H1 (cell line): ENCODE results near the gene PXN. TPM values are rescaled to one million over a fixed set of nuclear protein-coding genes. Genes with fewer than 3 reads are reported as not detected.

Experiments
- CTCF ChIA-PET: fragments of 300-600 bp; sonication (Branson Sonifier 250); formaldehyde crosslinking; loops from one replicate; lab custom pipeline; 2021; ENCODE audit not compliant: partially characterized antibody; lab: Charles Lee
- POLR2A ChIA-PET: fragments of 300-600 bp; sonication (Branson Sonifier 250); formaldehyde crosslinking; loops from one replicate; lab custom pipeline; 2021; ENCODE audit warnings: inconsistent platforms; ENCODE audit not compliant: partially characterized antibody; lab: Charles Lee
- DNase-seq, 2 experiments: peaks; one replicate each; pipeline versions ENCODE4 v3.0.0 to v3.0.0-alpha.2; 2010 to 2022; ENCODE audit warnings: low spot score in 2 of 2, low read depth in 1 of 2, mixed read lengths in 1 of 2
- FAIRE-seq: peaks from 2 replicates; lab custom pipeline; 2011; peaks lifted over from hg19 to GRCh38; lab: Jason Lieb, UNC
- H2AFZ ChIP-seq: 2 replicates; pipeline ENCODE4 v1.8.1; 2012; ENCODE audit warnings: low read length, inconsistent platforms
- H2AK5ac ChIP-seq: 2 replicates; pipeline ENCODE4 v1.6.1; 2013; ENCODE audit warnings: low read depth, low read length
- H2BK120ac ChIP-seq: replicated peaks from 2 replicates; pipeline ENCODE3; 2013; ENCODE audit warnings: low read depth, low read length, inconsistent platforms
- H2BK12ac ChIP-seq: 2 replicates; pipeline ENCODE4 v1.6.1; 2013; ENCODE audit warnings: low read depth, low read length
- H2BK15ac ChIP-seq: 2 replicates; pipeline ENCODE4 v1.6.1; 2013; ENCODE audit warnings: low read length
- H2BK20ac ChIP-seq: 2 replicates; pipeline ENCODE4 v1.6.1; 2013; ENCODE audit warnings: low read length
- H2BK5ac ChIP-seq: 2 replicates; pipeline ENCODE4 v1.6.1; 2013; ENCODE audit warnings: low read depth, low read length
- H3K14ac ChIP-seq: 2 replicates; pipeline ENCODE4 v1.6.1; 2013; ENCODE audit warnings: inconsistent platforms; ENCODE audit not compliant: insufficient read length
- H3K18ac ChIP-seq: 2 replicates; pipeline ENCODE4 v1.6.1; 2013; ENCODE audit warnings: low read length; ENCODE audit errors: extremely low read depth
- H3K23ac ChIP-seq: 2 replicates; pipeline ENCODE4 v1.6.1; 2013; ENCODE audit warnings: inconsistent platforms; ENCODE audit not compliant: insufficient read length
- H3K23me2 ChIP-seq: 2 replicates; pipeline ENCODE4 v1.6.1; 2013; ENCODE audit warnings: low read depth, low read length
- H3K27ac ChIP-seq: 2 replicates; pipeline ENCODE4 v1.6.1; 2011; ENCODE audit warnings: low read depth, low read length, inconsistent platforms
- H3K27me3 ChIP-seq, 4 experiments: replicated peaks in 1 of 4; 1 replicate in 1 of 4; 2 replicates in 3 of 4; pipeline versions ENCODE4 v1.6.1 to v1.8.1; 2011 to 2013; ENCODE audit warnings: low read length in 3 of 4, mild to moderate bottlenecking in 3 of 4, inconsistent platforms in 2 of 4, mixed read lengths in 2 of 4, moderate library complexity in 1 of 4; ENCODE audit not compliant: control insufficient read depth in 3 of 4, insufficient read depth in 3 of 4; ENCODE audit errors: extremely low read depth in 1 of 4
- H3K36me3 ChIP-seq, 4 experiments: 2 replicates each; pipeline versions ENCODE4 v1.6.1 to v1.8.1; 2011 to 2013; ENCODE audit warnings: mild to moderate bottlenecking in 4 of 4, low read length in 3 of 4, moderate library complexity in 2 of 4, control low read depth in 1 of 4, inconsistent platforms in 1 of 4; ENCODE audit not compliant: insufficient read depth in 4 of 4, control insufficient read depth in 2 of 4
- H3K4ac ChIP-seq: replicated peaks from 2 replicates; pipeline ENCODE3; 2013; ENCODE audit warnings: low read length, low read depth, mixed read lengths, inconsistent platforms; ENCODE audit not compliant: insufficient read length
- H3K4me1 ChIP-seq, 4 experiments: replicated peaks in 1 of 4; 1 replicate in 1 of 4; 2 replicates in 3 of 4; pipeline versions ENCODE4 v1.6.1 to v1.8.1; 2011 to 2013; ENCODE audit warnings: low read length in 3 of 4, inconsistent platforms in 2 of 4, mixed read lengths in 1 of 4; ENCODE audit not compliant: insufficient read depth in 4 of 4, control insufficient read depth in 3 of 4
- H3K4me2 ChIP-seq, 2 experiments: 2 replicates each; pipeline versions ENCODE4 v1.6.1 to v1.8.1; 2011 to 2013; ENCODE audit warnings: low read depth in 2 of 2, low read length in 2 of 2, control low read depth in 1 of 2, inconsistent platforms in 1 of 2, mild to moderate bottlenecking in 1 of 2; ENCODE audit not compliant: insufficient read depth in 1 of 2
- H3K4me3 ChIP-seq, 4 experiments: fragments of 200-600, 300-600 bp in 1 of 4; sonication (generic), shearing (Covaris generic), sonication (Bioruptor Twin) in 1 of 4; 2 replicates each; pipeline versions ENCODE4 v1.5.1 to v1.8.1; 2011 to 2016; ENCODE audit warnings: low read length in 4 of 4, low read depth in 3 of 4, control low read depth in 2 of 4, inconsistent platforms in 2 of 4, mild to moderate bottlenecking in 2 of 4, mixed read lengths in 1 of 4, moderate library complexity in 1 of 4; ENCODE audit not compliant: insufficient read depth in 2 of 4; ENCODE audit errors: extremely low read depth in 1 of 4
- H3K56ac ChIP-seq: replicated peaks from 2 replicates; pipeline ENCODE3; 2013; ENCODE audit warnings: low read depth, mild to moderate bottlenecking, mixed read lengths, low read length, inconsistent platforms; ENCODE audit not compliant: insufficient read length
- H3K79me1 ChIP-seq: 2 replicates; pipeline ENCODE4 v1.6.1; 2013; ENCODE audit warnings: low read depth, low read length, control low read depth
- H3K79me2 ChIP-seq, 2 experiments: 2 replicates each; pipeline versions ENCODE4 v1.6.1 to v1.8.1; 2012 to 2013; ENCODE audit warnings: low read length in 2 of 2, mild to moderate bottlenecking in 2 of 2, inconsistent platforms in 1 of 2; ENCODE audit not compliant: insufficient read depth in 2 of 2, control insufficient read depth in 1 of 2
- H3K9ac ChIP-seq, 4 experiments: replicated peaks in 1 of 4; 1 replicate in 1 of 4; 2 replicates in 3 of 4; pipeline versions ENCODE4 v1.6.1 to v1.8.1; 2011 to 2013; ENCODE audit warnings: low read depth in 3 of 4, low read length in 3 of 4, control low read depth in 2 of 4, mild to moderate bottlenecking in 2 of 4, moderate library complexity in 2 of 4, inconsistent platforms in 1 of 4; ENCODE audit errors: extremely low read depth in 1 of 4
- H3K9me3 ChIP-seq, 2 experiments: 2 replicates each; pipeline versions ENCODE4 v1.6.1 to v1.8.1; 2012 to 2013; ENCODE audit warnings: mild to moderate bottlenecking in 2 of 2, moderate library complexity in 2 of 2, control low read depth in 1 of 2, inconsistent platforms in 1 of 2, low read depth in 1 of 2, low read length in 1 of 2, mixed read lengths in 1 of 2; ENCODE audit not compliant: insufficient read depth in 2 of 2
- H4K20me1 ChIP-seq, 2 experiments: replicated peaks in 1 of 2; 2 replicates each; pipeline versions ENCODE3 to v1.8.1; 2011 to 2013; ENCODE audit warnings: inconsistent platforms in 2 of 2, low read length in 2 of 2, mild to moderate bottlenecking in 1 of 2; ENCODE audit not compliant: insufficient read depth in 2 of 2, control insufficient read depth in 1 of 2
- H4K5ac ChIP-seq: 2 replicates; pipeline ENCODE4 v1.6.1; 2013; ENCODE audit warnings: low read length, low read depth, mixed read lengths, inconsistent platforms; ENCODE audit not compliant: insufficient read length
- H4K8ac ChIP-seq: 2 replicates; pipeline ENCODE4 v1.8.0; 2013; ENCODE audit warnings: mild to moderate bottlenecking, moderate library complexity, low read length, inconsistent platforms; ENCODE audit not compliant: insufficient read depth; ENCODE audit errors: extremely low read depth
- H4K91ac ChIP-seq: replicated peaks from 2 replicates; pipeline ENCODE3; 2013; ENCODE audit warnings: low read length, mixed read lengths, inconsistent platforms; ENCODE audit not compliant: insufficient read length
- BCL11A ChIP-seq, 2 experiments: IDR thresholded peaks; one replicate each; pipeline ENCODE4 v1.6.1; 2011; ENCODE audit warnings: low read depth in 2 of 2, low read length in 2 of 2, mild to moderate bottlenecking in 2 of 2
- CBX5 ChIP-seq: fragments of 300-800, 300-1000 bp; sonication (generic); IDR thresholded peaks from 2 replicates; pipeline ENCODE4 v1.7.1; 2016; ENCODE audit warnings: antibody characterized with exemption, low read length, low read depth
- EGR1 ChIP-seq: IDR thresholded peaks from 2 replicates; pipeline ENCODE4 v1.6.1; 2011; ENCODE audit warnings: low read depth, low read length, borderline replicate concordance
- HDAC6 ChIP-seq: IDR thresholded peaks from one replicate; pipeline ENCODE4 v1.7.1; 2012; ENCODE audit warnings: low read depth, mild to moderate bottlenecking, inconsistent platforms, low read length, moderate library complexity
- JUN ChIP-seq: IDR thresholded peaks from 2 replicates; pipeline ENCODE4 v1.6.1; 2011; ENCODE audit warnings: low read depth, mild to moderate bottlenecking, improper control_type of control experiment, low read length
- POU5F1 ChIP-seq: IDR thresholded peaks from 2 replicates; pipeline ENCODE4 v1.6.1; 2011; ENCODE audit warnings: low read depth, mild to moderate bottlenecking, low read length, moderate library complexity
- RFX5 ChIP-seq: IDR thresholded peaks from 2 replicates; pipeline ENCODE4 v1.6.1; 2011; ENCODE audit warnings: low read depth, low read length, improper control_type of control experiment, borderline replicate concordance
- SIRT6 ChIP-seq: IDR thresholded peaks from one replicate; pipeline ENCODE4 v1.7.1; 2012; ENCODE audit warnings: low read length, inconsistent platforms
- SP1 ChIP-seq: IDR thresholded peaks from 2 replicates; pipeline ENCODE4 v1.6.1; 2011; ENCODE audit warnings: low read depth, low read length
- SUZ12 ChIP-seq: fragments of 200-600 bp; sonication (generic); IDR thresholded peaks from 2 replicates; pipeline ENCODE4 v1.6.1; 2012; ENCODE audit warnings: mild to moderate bottlenecking, inconsistent platforms, low read length, moderate library complexity, mixed read lengths
- TCF12 ChIP-seq: IDR thresholded peaks from 2 replicates; pipeline ENCODE4 v1.6.1; 2011; ENCODE audit warnings: low read depth, mild to moderate bottlenecking, low read length
- WGBS, 2 experiments: shearing (Covaris generic) in 1 of 2; methylation state at CpG; one replicate each; pipeline versions ENCODE4 v1.1.6 to v1.1.7; 2013 to 2015; ENCODE audit warnings: low lambda C conversion rate in 2 of 2, mixed read lengths in 2 of 2, inconsistent platforms in 1 of 2, low coverage in 1 of 2, missing lambda C conversion rate in 1 of 2; ENCODE audit not compliant: insufficient replicate concordance in 2 of 2, insufficient coverage in 1 of 2, insufficient read length in 1 of 2; ENCODE audit errors: extremely low coverage in 1 of 2, missing lambda C conversion rate in 1 of 2; 5-methylcytosine and 5-hydroxymethylcytosine counted together
- polyA plus RNA-seq, 7 experiments: library from polyadenylated mRNA; depleted of rRNA in 3 of 7; stranded (reverse) in 5 of 7; unstranded in 2 of 7; fragments of >200 nt in 5 of 7; fragments of 200-250 nt in 2 of 7; gene quantifications; 1 replicate in 5 of 7; 2 replicates in 1 of 7; 4 replicates in 1 of 7; pipeline versions ENCODE4 v1.2.1 to v1.2.3, GENCODE V29; 2011 to 2013; ENCODE audit warnings: missing spikeins in 2 of 7, mixed read lengths in 2 of 7
- total RNA-seq: library from RNA; stranded (reverse); fragmentation: NEBNext Ultra II Directional; extraction: Animal tissue kit (Norgen Biotek cat#: 25700); gene quantifications from 2 replicates; pipeline ENCODE4 v1.2.1, GENCODE V29; 2021
- TF ChIP-seq, protein P1 (sequence below): IDR thresholded peaks from 2 replicates; pipeline ENCODE4 v1.6.1; 2011; ENCODE audit warnings: low read length, improper control_type of control experiment
- TF ChIP-seq, protein P2 (sequence below): IDR thresholded peaks from 2 replicates; pipeline ENCODE4 v1.6.1; 2012; ENCODE audit warnings: inconsistent platforms

PXN gene
- total and polyA plus RNA-seq, 2 of the 8 experiments (the other 6 are each of a cell fraction or from before 2014, with no cell fraction given), result 51.0 to 105 TPM

DNA sequence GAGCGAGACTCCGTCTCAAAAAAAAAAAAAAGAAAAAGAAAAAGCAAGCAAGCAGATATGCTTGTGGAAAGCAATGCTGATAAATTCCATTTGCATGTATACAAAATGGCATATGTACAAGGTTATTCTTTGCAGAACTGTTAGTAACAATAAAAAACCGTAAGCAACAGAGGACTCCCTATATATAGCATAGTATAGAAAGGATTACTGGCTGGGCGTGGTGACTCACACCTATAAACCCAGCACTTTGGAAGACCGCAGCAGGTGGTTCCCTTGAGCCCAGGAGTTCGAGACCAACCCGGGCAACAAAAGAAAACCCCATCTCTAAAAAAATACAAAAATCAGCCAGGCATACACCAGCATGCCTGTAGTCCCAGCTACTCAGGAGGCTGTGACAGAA is 84.6 kb downstream of the PXN start:
- Histone ChIP-seq H3K18ac (no peak overlapping the region), H3K23me2 (no peaks in the 10 kb centered on the region), H2AK5ac (no peak overlapping the region), H3K4me1 (no peaks in the 10 kb centered on the region), H2BK15ac (no peak overlapping the region), H2BK5ac (no peak overlapping the region), H4K5ac (no peak overlapping the region), H3K79me2 (peaks cover 0 to 16% of the 10 kb centered on the region in 2 experiments; a peak in 2 of 4 replicates), H3K4me3 (no peak overlapping the region), H4K20me1 (peaks cover 6 to 11% of the 10 kb centered on the region in 2 experiments), H2AFZ (no peak overlapping the region), H3K4me2 (no peak overlapping the region), H2BK20ac (no peak overlapping the region), H2BK12ac (no peak overlapping the region), H3K4ac (no peak overlapping the region), H3K9ac (no peak overlapping the region), H4K91ac (no peak overlapping the region), H2BK120ac (no peak overlapping the region), H3K79me1 (no peaks in the 10 kb centered on the region; the same call in 1 of the 2 replicates), H3K27me3 (no peaks in the 10 kb centered on the region), H3K23ac (no peak overlapping the region), H3K27ac (no peak overlapping the region), H3K9me3 (no peaks in the 10 kb centered on the region), H3K14ac (no peak overlapping the region), H3K56ac (no peak overlapping the region), H4K8ac (no peak overlapping the region), H3K36me3 (peaks cover 43 to 78% (median 69%) of the 10 kb centered on the region in 4 experiments)
- no peak for FAIRE-seq
- CTCF ChIA-PET, result interaction anchor here (1.7 kb wide), 1 partner anchor 13 kb away, joined by 3 read pairs; no protein-coding TSS in a partner anchor
- POLR2A ChIA-PET, result interaction anchor here (1.1 to 20.9 kb wide), 2 partner anchors 14 to 110 kb away, joined by 4 to 358 read pairs; partner anchors contain the start of genes GCN1, RNU4-2 and RPLP0
- WGBS, 2 experiments, result 95% methylated on average over 5 of the region's 7 CpGs; no CpG with 5 or more reads in 1 of the 2 experiments
- no peak for DNase-seq
- TF ChIP-seq SUZ12, result no peak
- TF ChIP-seq, protein P1, sequence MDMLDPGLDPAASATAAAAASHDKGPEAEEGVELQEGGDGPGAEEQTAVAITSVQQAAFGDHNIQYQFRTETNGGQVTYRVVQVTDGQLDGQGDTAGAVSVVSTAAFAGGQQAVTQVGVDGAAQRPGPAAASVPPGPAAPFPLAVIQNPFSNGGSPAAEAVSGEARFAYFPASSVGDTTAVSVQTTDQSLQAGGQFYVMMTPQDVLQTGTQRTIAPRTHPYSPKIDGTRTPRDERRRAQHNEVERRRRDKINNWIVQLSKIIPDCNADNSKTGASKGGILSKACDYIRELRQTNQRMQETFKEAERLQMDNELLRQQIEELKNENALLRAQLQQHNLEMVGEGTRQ, result no peak
- no peak for TF ChIP-seq POU5F1
- TF ChIP-seq CBX5, result no peak
- TF ChIP-seq TCF12, result no peak
- no peak for TF ChIP-seq RFX5
- TF ChIP-seq HDAC6, result no peak
- TF ChIP-seq, protein P2, sequence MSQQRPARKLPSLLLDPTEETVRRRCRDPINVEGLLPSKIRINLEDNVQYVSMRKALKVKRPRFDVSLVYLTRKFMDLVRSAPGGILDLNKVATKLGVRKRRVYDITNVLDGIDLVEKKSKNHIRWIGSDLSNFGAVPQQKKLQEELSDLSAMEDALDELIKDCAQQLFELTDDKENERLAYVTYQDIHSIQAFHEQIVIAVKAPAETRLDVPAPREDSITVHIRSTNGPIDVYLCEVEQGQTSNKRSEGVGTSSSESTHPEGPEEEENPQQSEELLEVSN, result no peak
- TF ChIP-seq BCL11A (IDR thresholded peaks at IDR 0.05; ENCODE audit: low read depth in 2 of 2, low read length in 2 of 2), result no peak
- TF ChIP-seq EGR1, result no peak
- TF ChIP-seq SP1, result no peak
- TF ChIP-seq JUN, result no peak
- TF ChIP-seq SIRT6, result no peak
